ENCODE results near the gene C1orf174. TPM values are rescaled to one million over a fixed set of nuclear protein-coding genes. Genes with fewer than 3 reads are reported as not detected.

The C1orf174 gene
- polyA plus RNA-seq, 1 donor from 2014 or later: 28.2 TPM

GRCh38 chr1:3851292-3851691 is 48.8 kb downstream of the C1orf174 start:
- Histone ChIP-seq H3K9ac (ENCODE audit: low read length) (no peak overlapping the region), H4K20me1 (ENCODE audit: insufficient read depth) (no peaks in the 10 kb centered on the region), H2AFZ (ENCODE audit: low read depth, low read length) (no peak overlapping the region), H3K36me3 (ENCODE audit: insufficient read depth, low read length) (no peaks in the 10 kb centered on the region), H3K79me2 (replicated peaks; ENCODE audit: insufficient read depth, low read length) (peaks cover 13% of the 10 kb centered on the region), H3K4me2 (ENCODE audit: low read length) (no peak overlapping the region), H3K9me2 (ENCODE audit: insufficient read depth, low read length) (no peaks in the 10 kb centered on the region), H3K9me3 (ENCODE audit: low read length) (no peaks in the 10 kb centered on the region), H3K27ac (ENCODE audit: low read length) (no peak overlapping the region), H3K27me3 (ENCODE audit: insufficient read depth, low read depth, low read length) (no peaks in the 10 kb centered on the region), H3F3A (ENCODE audit: insufficient read depth, low read length, poor library complexity, severe bottlenecking) (no peaks in the 10 kb centered on the region), H3K4me3 (ENCODE audit: low read length) (no peak overlapping the region)
- TF ChIP-seq MXI1 (conservative IDR thresholded peaks at IDR 0.05; ENCODE audit: poor library complexity, severe bottlenecking): no peak
- no peak for TF ChIP-seq TAF1 (IDR thresholded peaks at IDR 0.05; ENCODE audit: low read depth)
- TF ChIP-seq EZH2 (IDR thresholded peaks at IDR 0.05; ENCODE audit: borderline replicate concordance, insufficient read depth, low read length, poor library complexity, severe bottlenecking): no peak
- no peak for TF ChIP-seq CTCF (IDR thresholded peaks at IDR 0.05; ENCODE audit: poor library complexity, severe bottlenecking)

DNA sequence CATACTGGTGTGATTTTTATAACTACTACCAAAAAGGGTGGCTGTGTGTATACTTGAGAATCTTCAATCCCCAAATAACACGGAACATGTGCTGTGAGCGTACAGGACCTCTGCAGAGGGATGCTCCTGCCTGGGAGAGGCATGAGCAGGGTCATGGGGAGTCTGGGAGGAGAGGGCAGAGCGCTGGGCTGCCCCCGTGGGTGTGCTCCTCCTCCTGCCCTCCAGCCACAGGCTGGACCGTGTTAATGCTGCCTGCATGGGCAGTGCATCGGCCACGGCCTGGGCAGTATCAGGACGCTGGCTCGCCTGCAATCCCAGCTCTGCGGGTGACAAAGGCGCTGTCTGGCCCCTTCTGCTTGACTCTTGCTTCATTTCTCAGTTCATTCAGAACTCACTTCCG is 49.2 kb downstream of the C1orf174 start:
- Histone ChIP-seq H2AFZ (ENCODE audit: low read depth, low read length) (no peak overlapping the region), H3K27ac (ENCODE audit: low read length) (no peak overlapping the region), H3K36me3 (ENCODE audit: insufficient read depth, low read length) (no peaks in the 10 kb centered on the region), H3F3A (ENCODE audit: insufficient read depth, low read length, poor library complexity, severe bottlenecking) (no peaks in the 10 kb centered on the region), H3K9me2 (ENCODE audit: insufficient read depth, low read length) (no peaks in the 10 kb centered on the region), H3K9me3 (ENCODE audit: low read length) (no peaks in the 10 kb centered on the region), H4K20me1 (ENCODE audit: insufficient read depth) (no peaks in the 10 kb centered on the region), H3K9ac (ENCODE audit: low read length) (no peak overlapping the region), H3K4me3 (ENCODE audit: low read length) (no peak overlapping the region), H3K27me3 (ENCODE audit: insufficient read depth, low read depth, low read length) (no peaks in the 10 kb centered on the region), H3K79me2 (replicated peaks; ENCODE audit: insufficient read depth, low read length) (peaks cover 8% of the 10 kb centered on the region), H3K4me2 (ENCODE audit: low read length) (no peak overlapping the region)
- TF ChIP-seq MXI1 (conservative IDR thresholded peaks at IDR 0.05; ENCODE audit: poor library complexity, severe bottlenecking) (no peak), RAD21 (conservative IDR thresholded peaks at IDR 0.05) (no peak), EZH2 (IDR thresholded peaks at IDR 0.05; ENCODE audit: borderline replicate concordance, insufficient read depth, low read length, poor library complexity, severe bottlenecking) (no peak)

DNA sequence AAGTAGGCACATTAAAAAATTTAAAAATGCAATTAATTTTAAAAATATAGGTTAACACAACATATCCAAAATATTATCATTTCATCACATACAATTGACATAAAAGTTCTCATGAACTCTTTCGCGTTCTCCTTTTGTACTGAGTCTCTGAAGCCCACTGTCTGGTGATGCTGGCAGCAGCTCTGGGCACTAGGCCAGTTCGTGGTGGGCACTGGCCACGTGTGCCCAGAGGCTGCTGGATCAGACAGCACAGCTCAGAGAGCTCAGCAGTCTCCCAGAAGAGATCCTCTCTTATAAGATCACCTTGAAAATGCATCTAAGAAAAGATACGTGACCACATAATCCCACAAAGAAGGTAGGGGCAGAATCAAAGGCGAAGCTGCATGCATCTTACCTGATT is 53.0 kb downstream of the C1orf174 start:
- Histone ChIP-seq H3K9me3 (ENCODE audit: low read length) (no peaks in the 10 kb centered on the region), H3K27ac (ENCODE audit: low read length) (no peak overlapping the region), H3K9ac (ENCODE audit: low read length) (no peak overlapping the region), H3F3A (ENCODE audit: insufficient read depth, low read length, poor library complexity, severe bottlenecking) (no peaks in the 10 kb centered on the region), H3K27me3 (ENCODE audit: insufficient read depth, low read depth, low read length) (no peaks in the 10 kb centered on the region), H3K36me3 (ENCODE audit: insufficient read depth, low read length) (no peaks in the 10 kb centered on the region), H3K79me2 (replicated peaks; ENCODE audit: insufficient read depth, low read length) (no peaks in the 10 kb centered on the region), H3K9me2 (ENCODE audit: insufficient read depth, low read length) (no peaks in the 10 kb centered on the region), H3K4me3 (ENCODE audit: low read length) (no peak overlapping the region), H4K20me1 (ENCODE audit: insufficient read depth) (no peaks in the 10 kb centered on the region), H3K4me2 (ENCODE audit: low read length) (no peak overlapping the region), H2AFZ (ENCODE audit: low read depth, low read length) (no peak overlapping the region)
- TF ChIP-seq POLR2AphosphoS5 (IDR thresholded peaks at IDR 0.05) (no peak), EZH2 (IDR thresholded peaks at IDR 0.05; ENCODE audit: borderline replicate concordance, insufficient read depth, low read length, poor library complexity, severe bottlenecking) (no peak), EP300 (conservative IDR thresholded peaks at IDR 0.05; ENCODE audit: poor library complexity, severe bottlenecking) (no peak)

GRCh38 chr1:3846541-3846940 is 53.5 kb downstream of the C1orf174 start:
- no peaks in the 10 kb centered on the region for H4K20me1 ChIP-seq (ENCODE audit: insufficient read depth)
- H3K4me2 ChIP-seq (ENCODE audit: low read length): no peak overlapping the region
- no peak overlapping the region for H3K4me3 ChIP-seq (ENCODE audit: low read length)
- H3K36me3 ChIP-seq (ENCODE audit: insufficient read depth, low read length): no peaks in the 10 kb centered on the region
- no peaks in the 10 kb centered on the region for H3F3A ChIP-seq (ENCODE audit: insufficient read depth, low read length, poor library complexity, severe bottlenecking)
- H3K9me3 ChIP-seq (ENCODE audit: low read length): no peaks in the 10 kb centered on the region
- no peak overlapping the region for H3K27ac ChIP-seq (ENCODE audit: low read length)
- H3K9ac ChIP-seq (ENCODE audit: low read length): no peak overlapping the region
- no peak for TF ChIP-seq EP300 (conservative IDR thresholded peaks at IDR 0.05; ENCODE audit: poor library complexity, severe bottlenecking)
- no peak for TF ChIP-seq CTCF (IDR thresholded peaks at IDR 0.05; ENCODE audit: poor library complexity, severe bottlenecking)
- TF ChIP-seq POLR2AphosphoS5 (IDR thresholded peaks at IDR 0.05): no peak
- no peak for TF ChIP-seq MXI1 (conservative IDR thresholded peaks at IDR 0.05; ENCODE audit: poor library complexity, severe bottlenecking)
- no peak for TF ChIP-seq TAF1 (IDR thresholded peaks at IDR 0.05; ENCODE audit: low read depth)
- TF ChIP-seq RAD21 (conservative IDR thresholded peaks at IDR 0.05): no peak
- no peak for TF ChIP-seq EZH2 (IDR thresholded peaks at IDR 0.05; ENCODE audit: borderline replicate concordance, insufficient read depth, low read length, poor library complexity, severe bottlenecking)
- no peak for TF ChIP-seq SMC3 (conservative IDR thresholded peaks at IDR 0.05; ENCODE audit: poor library complexity)
- TF ChIP-seq, protein P1, sequence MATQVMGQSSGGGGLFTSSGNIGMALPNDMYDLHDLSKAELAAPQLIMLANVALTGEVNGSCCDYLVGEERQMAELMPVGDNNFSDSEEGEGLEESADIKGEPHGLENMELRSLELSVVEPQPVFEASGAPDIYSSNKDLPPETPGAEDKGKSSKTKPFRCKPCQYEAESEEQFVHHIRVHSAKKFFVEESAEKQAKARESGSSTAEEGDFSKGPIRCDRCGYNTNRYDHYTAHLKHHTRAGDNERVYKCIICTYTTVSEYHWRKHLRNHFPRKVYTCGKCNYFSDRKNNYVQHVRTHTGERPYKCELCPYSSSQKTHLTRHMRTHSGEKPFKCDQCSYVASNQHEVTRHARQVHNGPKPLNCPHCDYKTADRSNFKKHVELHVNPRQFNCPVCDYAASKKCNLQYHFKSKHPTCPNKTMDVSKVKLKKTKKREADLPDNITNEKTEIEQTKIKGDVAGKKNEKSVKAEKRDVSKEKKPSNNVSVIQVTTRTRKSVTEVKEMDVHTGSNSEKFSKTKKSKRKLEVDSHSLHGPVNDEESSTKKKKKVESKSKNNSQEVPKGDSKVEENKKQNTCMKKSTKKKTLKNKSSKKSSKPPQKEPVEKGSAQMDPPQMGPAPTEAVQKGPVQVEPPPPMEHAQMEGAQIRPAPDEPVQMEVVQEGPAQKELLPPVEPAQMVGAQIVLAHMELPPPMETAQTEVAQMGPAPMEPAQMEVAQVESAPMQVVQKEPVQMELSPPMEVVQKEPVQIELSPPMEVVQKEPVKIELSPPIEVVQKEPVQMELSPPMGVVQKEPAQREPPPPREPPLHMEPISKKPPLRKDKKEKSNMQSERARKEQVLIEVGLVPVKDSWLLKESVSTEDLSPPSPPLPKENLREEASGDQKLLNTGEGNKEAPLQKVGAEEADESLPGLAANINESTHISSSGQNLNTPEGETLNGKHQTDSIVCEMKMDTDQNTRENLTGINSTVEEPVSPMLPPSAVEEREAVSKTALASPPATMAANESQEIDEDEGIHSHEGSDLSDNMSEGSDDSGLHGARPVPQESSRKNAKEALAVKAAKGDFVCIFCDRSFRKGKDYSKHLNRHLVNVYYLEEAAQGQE (IDR thresholded peaks at IDR 0.05; ENCODE audit: borderline replicate concordance): no peak
- H2AFZ ChIP-seq (ENCODE audit: low read depth, low read length): no peak overlapping the region
- no peaks in the 10 kb centered on the region for H3K9me2 ChIP-seq (ENCODE audit: insufficient read depth, low read length)
- no peaks in the 10 kb centered on the region for H3K79me2 ChIP-seq (replicated peaks; ENCODE audit: insufficient read depth, low read length)
- no peaks in the 10 kb centered on the region for H3K27me3 ChIP-seq (ENCODE audit: insufficient read depth, low read depth, low read length)

All from neural cell (in vitro differentiated cells).